ENCODE data around the gene GPBP1L1. TPM values are rescaled to one million over a fixed set of nuclear protein-coding genes. Genes with fewer than 3 reads are reported as not detected.

GPBP1L1 gene
- total RNA-seq, 4 donors from 2014 or later, result 161 to 258 (median 238) TPM

GRCh38 chr1:45644661-45645060, 41.7 kb downstream of the GPBP1L1 start:
- no peaks in the 10 kb centered on the region for H3K27me3 ChIP-seq
- H3K4me3 ChIP-seq, result no peak overlapping the region
- TF ChIP-seq CTCF (IDR thresholded peaks at IDR 0.05) (no peak), POLR2A (IDR thresholded peaks at IDR 0.05) (no peak)
- peak overlapping the region in 3 of 4 donors; percentile 8 to 81 (median 33) for H3K27ac ChIP-seq
- H3K9me3 ChIP-seq, result no peaks in the 10 kb centered on the region
- DNase-seq, result no peak
- H3K36me3 ChIP-seq, result peaks cover 0 to 34% (median 0%) of the 10 kb centered on the region in 3 donors
- peaks cover 0 to 13% (median 0%) of the 10 kb centered on the region in 4 donors for H3K4me1 ChIP-seq

GRCh38 chr1:45643978-45644377, 42.4 kb downstream of the GPBP1L1 start:
- Histone ChIP-seq H3K36me3 (peaks cover 0 to 38% (median 0%) of the 10 kb centered on the region in 3 donors), H3K4me1 (peaks cover 0 to 13% (median 0%) of the 10 kb centered on the region in 4 donors), H3K4me3 (no peak overlapping the region), H3K27ac (peak overlapping the region in 3 of 4 donors; percentile 60 to 82 (median 81)), H3K27me3 (no peaks in the 10 kb centered on the region), H3K9me3 (no peaks in the 10 kb centered on the region)
- no peak for DNase-seq
- peak in 3 of 6 experiments; percentile 49 to 56 (median 56) for TF ChIP-seq CTCF (IDR thresholded peaks at IDR 0.05)
- peak in 1 of 2 donors; percentile 22 for TF ChIP-seq POLR2A (IDR thresholded peaks at IDR 0.05)

- TF ChIP-seq CTCF (IDR thresholded peaks at IDR 0.05) (no peak), POLR2A (IDR thresholded peaks at IDR 0.05) (no peak)
- no peaks in the 10 kb centered on the region for H3K9me3 ChIP-seq
- peaks cover 0 to 44% (median 0%) of the 10 kb centered on the region in 3 donors for H3K36me3 ChIP-seq
- no peak overlapping the region for H3K4me3 ChIP-seq
- H3K4me1 ChIP-seq, result peaks cover 0 to 13% (median 0%) of the 10 kb centered on the region in 4 donors
- no peak for DNase-seq
- H3K27me3 ChIP-seq, result no peaks in the 10 kb centered on the region
- peak overlapping the region in 2 of 4 donors; percentile 81 to 82 for H3K27ac ChIP-seq
These were observed 43.0 kb downstream of the GPBP1L1 start for GRCh38 chr1:45643321-45643720.

- Histone ChIP-seq H3K27me3 (no peaks in the 10 kb centered on the region), H3K4me1 (peaks cover 0 to 5% (median 0%) of the 10 kb centered on the region in 4 donors), H3K9me3 (no peaks in the 10 kb centered on the region), H3K4me3 (no peak overlapping the region), H3K27ac (no peak overlapping the region), H3K36me3 (peaks cover 0 to 74% (median 0%) of the 10 kb centered on the region in 3 donors)
- TF ChIP-seq POLR2A (IDR thresholded peaks at IDR 0.05) (no peak), CTCF (IDR thresholded peaks at IDR 0.05) (no peak)
- DNase-seq, result no peak
These were observed 46.0 kb downstream of the GPBP1L1 start for GRCh38 chr1:45640293-45640692.

- no peak for TF ChIP-seq CTCF (IDR thresholded peaks at IDR 0.05)
- no peak for TF ChIP-seq POLR2A (IDR thresholded peaks at IDR 0.05)
- Histone ChIP-seq H3K4me3 (no peak overlapping the region), H3K27me3 (no peaks in the 10 kb centered on the region), H3K27ac (no peak overlapping the region), H3K9me3 (no peaks in the 10 kb centered on the region), H3K36me3 (peaks cover 0 to 98% (median 0%) of the 10 kb centered on the region in 3 donors), H3K4me1 (no peaks in the 10 kb centered on the region)
- DNase-seq, result no peak
These were observed 51.1 kb downstream of the GPBP1L1 start for GRCh38 chr1:45635211-45635610.

- TF ChIP-seq CTCF (IDR thresholded peaks at IDR 0.05) (no peak), POLR2A (IDR thresholded peaks at IDR 0.05) (no peak)
- H3K27me3 ChIP-seq, result no peaks in the 10 kb centered on the region
- no peak overlapping the region for H3K4me3 ChIP-seq
- H3K27ac ChIP-seq, result no peak overlapping the region
- H3K36me3 ChIP-seq, result peaks cover 0 to 98% (median 0%) of the 10 kb centered on the region in 3 donors
- DNase-seq, result no peak
- H3K4me1 ChIP-seq, result no peaks in the 10 kb centered on the region
- no peaks in the 10 kb centered on the region for H3K9me3 ChIP-seq
These were observed 55.9 kb downstream of the GPBP1L1 start for GRCh38 chr1:45630429-45630828.
